GM12873 (cell line): ENCODE results near the gene SULF2.

Source experiments
- TF ChIP-seq, protein P1 (sequence below): IDR thresholded peaks from 2 replicates; pipeline ENCODE4 v1.5.1; 2012; ENCODE audit warnings: low read depth, mild to moderate bottlenecking, moderate library complexity, low read length, control low read depth; ENCODE audit not compliant: insufficient read depth; ENCODE audit errors: missing control alignments

The SULF2 gene

DNA sequence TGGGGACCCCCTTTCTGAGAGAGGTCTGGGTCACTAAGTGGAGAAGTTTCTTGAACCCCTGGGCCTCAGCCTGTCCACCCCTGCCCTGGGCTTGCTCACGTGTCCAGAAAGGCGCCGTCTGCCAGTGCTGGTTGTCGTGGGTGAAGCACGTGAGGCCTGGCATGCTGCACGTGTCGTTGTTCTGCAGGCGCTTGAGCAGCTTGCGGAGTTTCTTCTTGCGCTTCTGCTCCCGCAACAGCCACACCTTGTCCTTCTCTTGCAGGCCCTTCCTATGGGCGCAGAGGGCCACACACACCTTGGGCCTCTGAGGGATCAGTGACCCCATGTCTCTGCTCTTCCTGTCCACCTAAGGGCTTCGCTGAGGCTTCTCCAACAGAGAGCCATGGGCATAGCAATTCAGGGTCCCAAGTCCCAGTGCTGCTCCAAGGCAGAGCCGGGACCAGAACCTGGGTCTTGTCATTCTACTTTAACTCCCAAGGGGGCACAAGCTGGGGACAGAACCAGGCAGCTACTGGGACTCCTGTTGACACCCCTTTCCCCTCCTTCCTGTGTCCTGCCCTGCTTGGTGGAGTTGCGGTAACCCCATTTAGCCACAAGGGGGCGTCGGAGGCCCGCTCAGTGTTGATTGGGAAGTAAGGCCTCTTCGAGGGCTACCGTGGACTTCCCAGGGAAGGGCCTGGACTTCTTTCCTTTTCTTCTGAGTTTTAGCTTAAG lies 121.8 kb downstream of the SULF2 start:
- TF ChIP-seq, protein P1, sequence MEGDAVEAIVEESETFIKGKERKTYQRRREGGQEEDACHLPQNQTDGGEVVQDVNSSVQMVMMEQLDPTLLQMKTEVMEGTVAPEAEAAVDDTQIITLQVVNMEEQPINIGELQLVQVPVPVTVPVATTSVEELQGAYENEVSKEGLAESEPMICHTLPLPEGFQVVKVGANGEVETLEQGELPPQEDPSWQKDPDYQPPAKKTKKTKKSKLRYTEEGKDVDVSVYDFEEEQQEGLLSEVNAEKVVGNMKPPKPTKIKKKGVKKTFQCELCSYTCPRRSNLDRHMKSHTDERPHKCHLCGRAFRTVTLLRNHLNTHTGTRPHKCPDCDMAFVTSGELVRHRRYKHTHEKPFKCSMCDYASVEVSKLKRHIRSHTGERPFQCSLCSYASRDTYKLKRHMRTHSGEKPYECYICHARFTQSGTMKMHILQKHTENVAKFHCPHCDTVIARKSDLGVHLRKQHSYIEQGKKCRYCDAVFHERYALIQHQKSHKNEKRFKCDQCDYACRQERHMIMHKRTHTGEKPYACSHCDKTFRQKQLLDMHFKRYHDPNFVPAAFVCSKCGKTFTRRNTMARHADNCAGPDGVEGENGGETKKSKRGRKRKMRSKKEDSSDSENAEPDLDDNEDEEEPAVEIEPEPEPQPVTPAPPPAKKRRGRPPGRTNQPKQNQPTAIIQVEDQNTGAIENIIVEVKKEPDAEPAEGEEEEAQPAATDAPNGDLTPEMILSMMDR, result peak; percentile 99

- TF ChIP-seq, protein P1, result no peak
Measured at GRCh38 chr20:47662483-47663353, 122.6 kb downstream of the SULF2 start.

DNA sequence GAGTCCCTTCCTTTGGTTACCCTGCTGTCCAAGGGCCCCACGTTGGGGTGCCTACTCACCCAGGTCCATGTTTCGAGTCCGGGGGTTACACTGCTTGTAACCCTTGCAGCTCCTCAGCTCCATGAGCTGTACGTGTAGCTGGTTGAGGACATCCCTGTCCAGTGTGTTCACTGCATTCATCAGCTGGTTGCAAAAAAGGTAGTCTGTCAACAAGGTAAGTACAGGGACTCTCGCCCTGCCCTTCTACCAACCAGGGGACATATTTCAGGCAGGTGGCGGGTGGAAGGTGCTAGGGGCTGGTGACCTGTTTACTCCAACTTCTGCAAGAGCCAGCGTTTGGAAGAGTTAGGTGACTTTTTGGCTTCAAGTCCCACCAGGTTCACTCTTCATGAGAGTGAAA lies 123.6 kb downstream of the SULF2 start:
- TF ChIP-seq, protein P1, result no peak

- TF ChIP-seq, protein P1, result no peak
Measured at GRCh38 chr20:47660983-47661700, 124.1 kb downstream of the SULF2 start.

DNA sequence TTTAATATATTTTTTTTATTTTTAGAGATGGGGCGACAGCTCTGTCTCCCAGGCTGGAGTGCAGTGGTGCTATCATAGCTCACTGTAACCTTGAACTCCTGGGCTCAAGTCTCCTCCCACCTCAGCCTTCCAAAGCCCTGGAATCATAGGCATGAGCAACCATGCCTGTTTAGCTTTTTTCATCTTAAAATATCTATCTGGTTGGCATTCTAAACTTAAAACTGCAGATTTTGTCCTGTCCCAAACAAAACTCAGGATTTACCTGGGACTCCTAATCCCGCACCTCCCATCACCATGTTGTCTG lies 124.7 kb downstream of the SULF2 start:
- TF ChIP-seq, protein P1, result no peak

- TF ChIP-seq, protein P1, result no peak
Measured at GRCh38 chr20:47659904-47660601, 125.2 kb downstream of the SULF2 start.

DNA sequence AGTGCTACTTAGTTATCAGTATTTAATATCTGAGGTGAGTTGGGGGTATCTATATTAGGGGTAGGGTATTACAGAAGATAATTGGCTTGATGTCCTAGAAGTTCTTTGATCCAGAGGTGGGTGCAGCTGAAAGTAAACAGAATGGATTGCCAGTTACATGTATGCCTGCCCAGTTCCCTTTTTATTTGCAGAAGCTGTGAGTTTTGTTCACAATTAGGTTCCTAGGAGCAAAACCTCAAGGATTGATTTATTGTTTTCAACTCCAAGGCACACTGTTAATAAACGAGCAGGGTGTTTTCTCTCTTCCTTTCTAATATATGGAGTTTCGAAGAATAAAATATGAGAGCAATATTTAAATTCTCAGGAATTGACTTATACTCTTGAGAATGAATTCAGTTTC lies 129.0 kb downstream of the SULF2 start:
- TF ChIP-seq, protein P1, result no peak
